Hepatocyte (in vitro differentiated cells): ENCODE data around the gene PHF14.

Experiments
- CTCF ChIP-seq: fragments of 200-600 bp; sonication (generic); IDR thresholded peaks from 2 replicates; pipeline ENCODE4 v1.5.1; 2016; ENCODE audit warnings: antibody characterized with exemption, mild to moderate bottlenecking; ENCODE audit not compliant: poor library complexity
- EZH2 ChIP-seq: fragments of 200-600 bp; sonication (generic); IDR thresholded peaks from 2 replicates; pipeline ENCODE4 v1.6.1; 2016; ENCODE audit warnings: antibody characterized with exemption, mild to moderate bottlenecking, borderline replicate concordance

- TF ChIP-seq EZH2: no peak
- TF ChIP-seq CTCF: no peak
These were observed 153.6 kb downstream of the PHF14 start for GRCh38 chr7:11127114-11127785.
